HEK293T (cell line): ENCODE results near the gene KMT2E.

Experiments used
- CTCF ChIA-PET: fragments of 350-600 bp; formaldehyde crosslinking; extraction: SDS; loops from one replicate; lab custom pipeline; 2021; ENCODE audit warnings: antibody characterized with exemption, inconsistent platforms; lab: Yijun Ruan, JAX
- POLR2A ChIA-PET: fragments of 350-600 bp; formaldehyde crosslinking; extraction: SDS; loops from one replicate; lab custom pipeline; 2020; ENCODE audit warnings: antibody characterized with exemption, inconsistent platforms; lab: Yijun Ruan, JAX
- DNase-seq: peaks from one replicate; pipeline ENCODE4 v3.0.0; 2012; ENCODE audit warnings: mixed read lengths; ENCODE audit errors: extremely low spot score
- ARNT ChIP-seq: fragments of 450-650 bp; IDR thresholded peaks from 2 replicates; pipeline ENCODE4 v1.6.1; 2017; ENCODE audit warnings: mild to moderate bottlenecking
- BHLHE40 ChIP-seq: fragments of 450-650 bp; IDR thresholded peaks from 2 replicates; pipeline ENCODE4 v1.6.1; 2016; ENCODE audit warnings: mild to moderate bottlenecking, moderate library complexity, borderline replicate concordance
- CTBP1 ChIP-seq: fragments of 450-650 bp; IDR thresholded peaks from 2 replicates; pipeline ENCODE4 v1.6.1; 2016; ENCODE audit warnings: borderline replicate concordance
- ELF4 ChIP-seq: fragments of 450-650 bp; IDR thresholded peaks from 2 replicates; pipeline ENCODE4 v1.6.1; 2017; ENCODE audit warnings: antibody characterized with exemption
- FOXA1 ChIP-seq: fragments of 450-650 bp; IDR thresholded peaks from 2 replicates; pipeline ENCODE4 v1.6.1; 2016; ENCODE audit warnings: mild to moderate bottlenecking
- FOXK2 ChIP-seq: fragments of 450-650 bp; IDR thresholded peaks from 2 replicates; pipeline ENCODE4 v1.6.1; 2016; ENCODE audit warnings: mild to moderate bottlenecking
- FOXM1 ChIP-seq: fragments of 450-650 bp; IDR thresholded peaks from 2 replicates; pipeline ENCODE4 v1.6.1; 2017; ENCODE audit warnings: mild to moderate bottlenecking, borderline replicate concordance
- HDGF ChIP-seq: fragments of 450-650 bp; IDR thresholded peaks from 2 replicates; pipeline ENCODE4 v1.6.1; 2017; ENCODE audit warnings: antibody characterized with exemption, borderline replicate concordance
- L3MBTL2 ChIP-seq: fragments of 450-650 bp; conservative IDR thresholded peaks from 2 replicates; pipeline ENCODE4 v1.6.1; 2016; ENCODE audit warnings: mild to moderate bottlenecking
- LEF1 ChIP-seq: fragments of 450-650 bp; IDR thresholded peaks from 2 replicates; pipeline ENCODE4 v1.6.1; 2017; ENCODE audit warnings: mild to moderate bottlenecking, borderline replicate concordance
- NFRKB ChIP-seq: fragments of 450-650 bp; IDR thresholded peaks from 2 replicates; pipeline ENCODE4 v1.6.1; 2016; ENCODE audit warnings: mild to moderate bottlenecking, moderate library complexity
- PKNOX1 ChIP-seq: fragments of 450-650 bp; IDR thresholded peaks from 2 replicates; pipeline ENCODE4 v1.6.1; 2016
- SP1 ChIP-seq: fragments of 450-650 bp; IDR thresholded peaks from 2 replicates; pipeline ENCODE4 v1.6.1; 2017
- SUZ12 ChIP-seq: fragments of 450-650 bp; IDR thresholded peaks from 2 replicates; pipeline ENCODE4 v1.6.1; 2016; ENCODE audit warnings: mild to moderate bottlenecking
- TARDBP ChIP-seq: fragments of 450-650 bp; IDR thresholded peaks from 2 replicates; pipeline ENCODE4 v1.6.1; 2016
- ZNF384 ChIP-seq: fragments of 450-650 bp; IDR thresholded peaks from 2 replicates; pipeline ENCODE4 v1.6.1; 2016

Gene KMT2E

GRCh38 chr7:105132335-105132734 lies 118.3 kb downstream of the KMT2E start:
- TF ChIP-seq CTBP1: no peak
- no peak for TF ChIP-seq LEF1
- no peak for TF ChIP-seq TARDBP
- no peak for TF ChIP-seq PKNOX1
- TF ChIP-seq NFRKB: no peak
- TF ChIP-seq SUZ12: no peak
- no peak for TF ChIP-seq SP1
- POLR2A ChIA-PET: no interaction called here
- no peak for DNase-seq
- CTCF ChIA-PET: no interaction called here

DNA sequence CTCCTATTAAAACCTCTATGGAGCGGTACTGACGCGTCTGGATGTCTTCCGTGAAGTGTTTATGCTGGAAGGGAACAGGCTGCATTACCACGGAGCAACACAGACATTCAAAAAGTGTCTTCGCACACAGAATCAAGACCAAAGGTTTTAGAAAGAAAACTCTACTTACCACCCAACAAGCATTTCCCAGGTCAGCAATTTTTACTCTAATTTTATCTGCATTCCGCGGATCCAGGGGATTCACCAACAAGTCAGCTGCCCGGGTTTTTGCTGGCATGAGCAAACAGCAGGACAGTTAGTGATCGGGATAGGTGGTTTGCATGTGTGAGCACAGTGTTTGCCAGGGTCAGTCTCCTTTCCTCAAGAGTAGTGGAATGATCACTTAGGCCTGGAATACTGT lies 118.8 kb downstream of the KMT2E start:
- CTCF ChIA-PET: no interaction called here
- TF ChIP-seq ELF4: no peak
- no peak for TF ChIP-seq L3MBTL2
- TF ChIP-seq TARDBP: no peak
- no peak for TF ChIP-seq LEF1
- no peak for TF ChIP-seq SP1
- TF ChIP-seq BHLHE40: no peak
- TF ChIP-seq HDGF: no peak
- no peak for TF ChIP-seq FOXM1
- no peak for TF ChIP-seq NFRKB
- TF ChIP-seq FOXA1: no peak
- TF ChIP-seq PKNOX1: no peak
- no peak for TF ChIP-seq CTBP1
- no peak for TF ChIP-seq ARNT
- DNase-seq: no peak
- POLR2A ChIA-PET: no interaction called here

- no peak for TF ChIP-seq CTBP1
- TF ChIP-seq BHLHE40: no peak
- TF ChIP-seq NFRKB: no peak
- no peak for TF ChIP-seq PKNOX1
- no peak for TF ChIP-seq SUZ12
- TF ChIP-seq LEF1: no peak
- TF ChIP-seq ARNT: no peak
- TF ChIP-seq HDGF: no peak
- no peak for TF ChIP-seq ELF4
- no peak for TF ChIP-seq L3MBTL2
- no peak for TF ChIP-seq FOXA1
- DNase-seq: no peak
- CTCF ChIA-PET: no interaction called here
- POLR2A ChIA-PET: no interaction called here
Measured at GRCh38 chr7:105133358-105133757, 119.4 kb downstream of the KMT2E start.

GRCh38 chr7:105133986-105134655 lies 120.1 kb downstream of the KMT2E start:
- POLR2A ChIA-PET: no interaction called here
- DNase-seq: no peak
- CTCF ChIA-PET: no interaction called here
- TF ChIP-seq LEF1: no peak
- no peak for TF ChIP-seq BHLHE40
- no peak for TF ChIP-seq TARDBP
- TF ChIP-seq SP1: no peak

DNA sequence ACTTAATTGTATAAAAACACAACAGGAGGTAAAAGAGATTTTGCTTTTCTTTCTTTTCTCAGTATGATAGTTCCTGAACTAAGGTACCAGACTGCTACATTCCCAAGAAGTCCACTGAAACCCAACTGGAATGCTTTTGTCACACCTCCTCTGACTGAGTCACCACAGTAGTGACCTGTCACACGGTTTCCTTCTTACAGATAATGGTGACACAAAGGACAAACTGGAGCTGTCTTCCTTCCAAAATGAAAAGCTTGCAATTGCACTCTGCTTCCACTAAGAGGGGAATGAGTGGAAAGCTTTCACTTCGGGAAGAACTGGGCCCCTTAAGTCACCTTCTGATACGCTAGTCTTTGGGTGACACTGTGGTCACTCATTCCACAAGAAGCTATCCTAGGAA lies 122.2 kb downstream of the KMT2E start:
- CTCF ChIA-PET: interaction anchor here (0.7 to 1.9 kb wide), 2 partner anchors 10 to 18 kb away, joined by 4 to 6 read pairs; no protein-coding TSS in a partner anchor
- no peak for DNase-seq
- TF ChIP-seq ELF4 (no peak), SP1 (no peak), NFRKB (no peak), CTBP1 (no peak), FOXM1 (no peak), SUZ12 (no peak), ZNF384 (no peak), TARDBP (no peak), FOXA1 (no peak)
- POLR2A ChIA-PET: no interaction called here

GRCh38 chr7:105137898-105138297 lies 123.9 kb downstream of the KMT2E start:
- ChIA-PET POLR2A (no interaction called here), CTCF (interaction anchor here (1.9 kb wide), 1 partner anchor 9 kb away, joined by 6 read pairs; no protein-coding TSS in a partner anchor)
- DNase-seq: no peak
- TF ChIP-seq SUZ12 (no peak), FOXM1 (no peak), L3MBTL2 (no peak), ZNF384 (no peak)

DNA sequence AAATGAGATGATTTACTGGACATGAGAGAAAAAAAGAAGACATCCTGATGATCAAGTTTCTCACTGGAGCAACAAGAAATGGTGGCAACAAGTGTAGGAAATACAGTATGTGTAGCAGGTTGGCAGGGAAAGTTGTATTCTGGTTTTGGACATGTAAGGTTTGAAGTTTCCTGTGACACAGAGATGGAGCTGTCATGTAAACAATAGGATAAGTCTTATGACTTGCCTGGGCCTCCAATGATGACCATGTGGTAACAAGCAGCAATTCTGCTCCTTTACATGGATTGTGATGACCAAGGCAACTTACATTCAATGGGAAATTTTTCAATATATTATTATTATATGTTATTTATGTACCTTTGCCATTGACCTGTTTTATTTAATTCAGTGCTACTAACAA lies 125.4 kb downstream of the KMT2E start:
- POLR2A ChIA-PET: no interaction called here
- TF ChIP-seq FOXK2 (no peak), FOXA1 (no peak), CTBP1 (no peak), PKNOX1 (no peak), SP1 (no peak), ARNT (no peak), NFRKB (no peak), LEF1 (no peak), SUZ12 (no peak), BHLHE40 (no peak), L3MBTL2 (no peak), ELF4 (no peak), TARDBP (no peak), FOXM1 (no peak), HDGF (no peak)
- CTCF ChIA-PET: no interaction called here
- no peak for DNase-seq
